GM06990 (cell line): Measurements from ENCODE around the gene EHF.
A peak's percentile ranks its signal among the peaks of the same experiment; 100 is the strongest.

Experiments used
- DNase-seq: peaks from one replicate; pipeline ENCODE4 v3.0.0-alpha.2; 2011; ENCODE audit not compliant: insufficient read length; ENCODE audit errors: extremely low read depth
- H3K27me3 ChIP-seq: replicated peaks from 2 replicates; pipeline ENCODE4 v1.6.0; 2011; ENCODE audit warnings: low read length; ENCODE audit not compliant: control insufficient read depth, insufficient read depth
- H3K36me3 ChIP-seq: 2 replicates; pipeline ENCODE4 v1.5.1; 2011; ENCODE audit warnings: low read length; ENCODE audit not compliant: control insufficient read depth, insufficient read depth
- H3K4me3 ChIP-seq: replicated peaks from 2 replicates; pipeline ENCODE4 v1.5.1; 2011; ENCODE audit warnings: low read depth, mild to moderate bottlenecking, control low read depth, low read length
- TF ChIP-seq, protein P1 (sequence below): IDR thresholded peaks from 2 replicates; pipeline ENCODE4 v1.5.1; 2011; ENCODE audit warnings: low read length, control low read depth, mild to moderate bottlenecking, inconsistent platforms; ENCODE audit not compliant: insufficient read depth, poor library complexity, severe bottlenecking

EHF gene

GRCh38 chr11:34646431-34646830, 25.5 kb downstream of the EHF start:
- no peak for DNase-seq
- TF ChIP-seq, protein P1, sequence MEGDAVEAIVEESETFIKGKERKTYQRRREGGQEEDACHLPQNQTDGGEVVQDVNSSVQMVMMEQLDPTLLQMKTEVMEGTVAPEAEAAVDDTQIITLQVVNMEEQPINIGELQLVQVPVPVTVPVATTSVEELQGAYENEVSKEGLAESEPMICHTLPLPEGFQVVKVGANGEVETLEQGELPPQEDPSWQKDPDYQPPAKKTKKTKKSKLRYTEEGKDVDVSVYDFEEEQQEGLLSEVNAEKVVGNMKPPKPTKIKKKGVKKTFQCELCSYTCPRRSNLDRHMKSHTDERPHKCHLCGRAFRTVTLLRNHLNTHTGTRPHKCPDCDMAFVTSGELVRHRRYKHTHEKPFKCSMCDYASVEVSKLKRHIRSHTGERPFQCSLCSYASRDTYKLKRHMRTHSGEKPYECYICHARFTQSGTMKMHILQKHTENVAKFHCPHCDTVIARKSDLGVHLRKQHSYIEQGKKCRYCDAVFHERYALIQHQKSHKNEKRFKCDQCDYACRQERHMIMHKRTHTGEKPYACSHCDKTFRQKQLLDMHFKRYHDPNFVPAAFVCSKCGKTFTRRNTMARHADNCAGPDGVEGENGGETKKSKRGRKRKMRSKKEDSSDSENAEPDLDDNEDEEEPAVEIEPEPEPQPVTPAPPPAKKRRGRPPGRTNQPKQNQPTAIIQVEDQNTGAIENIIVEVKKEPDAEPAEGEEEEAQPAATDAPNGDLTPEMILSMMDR = no peak
- Histone ChIP-seq H3K36me3 (no peaks in the 10 kb centered on the region), H3K4me3 (no peak overlapping the region), H3K27me3 (no peaks in the 10 kb centered on the region; the same call in 1 of the 2 replicates)

- Histone ChIP-seq H3K4me3 (no peak overlapping the region), H3K27me3 (no peaks in the 10 kb centered on the region; the same call in 1 of the 2 replicates), H3K36me3 (no peaks in the 10 kb centered on the region)
- no peak for DNase-seq
- TF ChIP-seq, protein P1 = no peak
Observed at GRCh38 chr11:34647131-34647530, 26.2 kb downstream of the EHF start.

DNA sequence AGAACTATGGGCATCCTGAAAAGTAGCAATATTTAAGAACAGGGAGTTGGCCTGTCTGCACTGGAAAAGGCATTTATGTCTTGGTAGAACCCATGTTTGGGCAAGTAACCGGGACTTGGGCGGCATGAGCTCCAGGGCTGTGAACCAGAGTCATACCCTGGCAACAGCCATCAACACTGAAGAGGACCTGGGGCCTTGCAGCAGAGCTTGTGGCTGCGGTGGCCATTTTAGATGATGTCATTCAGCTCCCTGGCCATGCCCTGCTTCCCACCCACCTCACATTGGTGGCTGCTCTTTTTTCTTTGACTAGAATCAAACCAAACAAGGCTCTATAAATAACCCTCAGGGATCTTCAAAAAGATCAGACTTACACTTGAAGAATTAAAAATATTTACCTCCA, 26.6 kb downstream of the EHF start:
- TF ChIP-seq, protein P1 = no peak
- H3K36me3 ChIP-seq = no peaks in the 10 kb centered on the region
- DNase-seq = no peak
- H3K4me3 ChIP-seq = no peak overlapping the region
- H3K27me3 ChIP-seq = no peaks in the 10 kb centered on the region; the same call in 1 of the 2 replicates

- no peaks in the 10 kb centered on the region for H3K36me3 ChIP-seq
- H3K27me3 ChIP-seq = no peaks in the 10 kb centered on the region; the same call in 1 of the 2 replicates
- no peak overlapping the region for H3K4me3 ChIP-seq
- DNase-seq = no peak
- TF ChIP-seq, protein P1 = no peak
Observed at GRCh38 chr11:34648036-34648435, 27.1 kb downstream of the EHF start.

- TF ChIP-seq, protein P1 = no peak
- Histone ChIP-seq H3K36me3 (no peaks in the 10 kb centered on the region), H3K27me3 (no peaks in the 10 kb centered on the region), H3K4me3 (no peak overlapping the region)
- DNase-seq = no peak
Observed at GRCh38 chr11:34649597-34649996, 28.7 kb downstream of the EHF start.

DNA sequence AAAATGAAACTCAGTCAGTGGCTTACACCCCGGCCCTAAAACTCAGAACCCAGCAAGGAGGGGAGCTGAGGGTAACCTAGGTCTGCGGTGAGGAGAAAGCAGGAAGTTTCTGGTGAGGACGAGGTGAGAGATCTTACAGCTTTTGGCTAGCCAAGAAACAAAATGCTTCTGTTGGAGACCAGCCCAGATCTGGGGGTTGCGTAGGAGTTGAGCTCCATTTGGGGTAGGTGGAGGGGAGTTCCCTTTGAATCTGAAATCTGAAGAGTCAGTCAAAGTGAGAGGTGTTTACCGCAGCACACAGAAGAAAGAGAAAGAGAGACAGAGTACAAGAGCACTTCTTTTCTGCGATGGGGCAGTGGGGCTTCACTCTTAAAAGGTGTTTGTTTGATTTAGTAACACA, 29.6 kb downstream of the EHF start:
- TF ChIP-seq, protein P1 = no peak
- H3K27me3 ChIP-seq = no peaks in the 10 kb centered on the region
- no peak overlapping the region for H3K4me3 ChIP-seq
- H3K36me3 ChIP-seq = no peaks in the 10 kb centered on the region
- DNase-seq = peak; percentile 77
